Immature natural killer cell (primary cell): ENCODE measurements around the gene TMEM242. TPM values are rescaled to one million over a fixed set of nuclear protein-coding genes. Genes with fewer than 3 reads are reported as not detected.

Experiments used
- DNase-seq, 3 donors: peaks; one replicate each; pipeline ENCODE4 v3.0.0; 2022; ENCODE audit warnings: mixed read lengths in 1 of 3
- H3K27ac Mint-ChIP-seq, 6 donors: one replicate each; pipeline ENCODE4 v1.8.0; 2020; ENCODE audit warnings: mixed read lengths in 6 of 6, mild to moderate bottlenecking in 5 of 6, inconsistent platforms in 4 of 6, moderate library complexity in 3 of 6
- H3K27me3 Mint-ChIP-seq, 3 donors: one replicate each; pipeline ENCODE4 v1.8.0; 2020 to 2021; ENCODE audit warnings: low read depth in 3 of 3, mild to moderate bottlenecking in 3 of 3, mixed read lengths in 3 of 3, moderate library complexity in 3 of 3, inconsistent platforms in 1 of 3
- H3K36me3 Mint-ChIP-seq, 3 donors: one replicate each; pipeline ENCODE4 v1.8.0; 2020; ENCODE audit warnings: mixed read lengths in 3 of 3, inconsistent platforms in 2 of 3, mild to moderate bottlenecking in 2 of 3
- H3K4me1 Mint-ChIP-seq, 2 donors: one replicate each; pipeline ENCODE4 v1.8.0; 2020; ENCODE audit warnings: inconsistent platforms in 2 of 2, mild to moderate bottlenecking in 2 of 2, mixed read lengths in 2 of 2, moderate library complexity in 1 of 2
- H3K4me3 Mint-ChIP-seq, 5 donors: one replicate each; pipeline ENCODE4 v1.8.0; 2020; ENCODE audit warnings: mild to moderate bottlenecking in 5 of 5, mixed read lengths in 5 of 5, inconsistent platforms in 3 of 5, moderate library complexity in 3 of 5
- H3K9me3 Mint-ChIP-seq, 6 donors: one replicate each; pipeline ENCODE4 v1.8.0; 2020; ENCODE audit warnings: mild to moderate bottlenecking in 6 of 6, mixed read lengths in 6 of 6, inconsistent platforms in 4 of 6, moderate library complexity in 3 of 6
- polyA plus RNA-seq, 3 donors: library from polyadenylated mRNA; unstranded; fragments of 300-500 nt; fragmentation: Illumina TruSeq; gene quantifications; one replicate each; pipeline ENCODE4 v1.2.3, GENCODE V29; 2021

Gene TMEM242
- polyA plus RNA-seq, 3 donors from 2014 or later = 13.7 to 17.4 (median 15.9) TPM

DNA sequence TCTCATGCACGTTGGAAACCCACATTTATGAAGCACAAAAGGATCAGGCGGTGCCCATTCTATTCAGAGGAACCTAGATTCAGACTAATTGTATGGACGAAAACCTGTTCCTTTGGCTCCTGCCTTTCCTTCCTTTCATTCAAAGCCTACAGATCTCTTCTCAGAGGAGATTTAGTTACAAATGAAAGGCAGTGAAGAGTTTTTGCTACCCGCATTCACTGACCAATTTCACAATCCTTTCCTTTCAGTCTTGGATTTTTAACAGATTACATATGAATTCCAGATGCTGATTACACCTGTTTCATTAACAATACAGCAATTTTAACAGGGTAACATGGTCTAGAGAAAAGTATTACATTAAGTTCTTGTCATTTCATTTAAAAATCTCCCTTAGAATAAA, 32.0 kb downstream of the TMEM242 start:
- Mint-ChIP-seq H3K9me3 (no peaks in the 10 kb centered on the region), H3K27me3 (no peaks in the 10 kb centered on the region), H3K36me3 (peaks cover 13 to 24% (median 16%) of the 10 kb centered on the region in 3 donors), H3K27ac (no peak overlapping the region), H3K4me1 (peaks cover 8 to 15% of the 10 kb centered on the region in 2 donors), H3K4me3 (no peak overlapping the region)
- no peak for DNase-seq

DNA sequence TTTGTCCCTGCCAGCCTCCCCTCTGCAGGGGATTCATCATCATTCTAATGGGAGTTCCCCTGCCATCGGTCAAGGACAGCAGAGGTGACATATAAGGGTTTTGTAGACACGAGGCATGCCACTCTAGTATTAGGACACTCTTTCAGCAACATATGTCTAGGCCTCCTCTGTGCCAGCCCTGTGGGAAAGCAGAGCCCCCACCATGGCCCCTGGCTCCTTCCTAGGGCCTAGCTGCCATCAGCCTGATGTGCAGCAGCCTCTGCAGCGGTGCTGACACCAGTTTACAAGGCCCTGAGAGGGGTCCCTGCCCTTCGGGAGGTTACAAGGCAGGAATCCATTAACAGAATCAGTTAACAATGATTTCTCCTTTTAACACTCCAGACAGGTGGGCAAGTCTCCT, 32.5 kb downstream of the TMEM242 start:
- Mint-ChIP-seq H3K36me3 (peaks cover 13 to 24% (median 16%) of the 10 kb centered on the region in 3 donors), H3K9me3 (no peaks in the 10 kb centered on the region), H3K27me3 (no peaks in the 10 kb centered on the region), H3K27ac (peak overlapping the region in 1 of 6 donors; percentile 68), H3K4me3 (no peak overlapping the region), H3K4me1 (peaks cover 8 to 15% of the 10 kb centered on the region in 2 donors)
- DNase-seq = no peak

DNA sequence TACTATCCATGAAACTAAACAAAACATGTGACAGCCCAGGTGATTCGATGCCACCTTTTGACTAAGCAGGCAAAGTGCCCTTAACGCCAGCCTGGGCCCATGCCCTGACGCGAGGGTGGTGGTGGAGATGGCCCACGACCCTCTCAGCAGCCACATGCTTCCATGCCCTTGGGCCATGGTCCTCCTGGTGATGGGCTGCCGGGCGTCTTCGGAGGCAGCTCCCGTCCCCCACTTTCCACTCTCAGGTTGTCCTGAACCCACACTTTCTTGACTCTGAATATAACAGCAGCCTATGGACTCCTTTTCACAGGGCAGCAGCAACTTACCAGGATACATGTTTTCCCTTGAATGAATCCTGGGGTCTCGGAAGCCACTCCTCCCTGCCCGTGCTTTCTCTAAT, 33.6 kb downstream of the TMEM242 start:
- H3K4me3 Mint-ChIP-seq = no peak overlapping the region
- no peak for DNase-seq
- H3K27ac Mint-ChIP-seq = peak overlapping the region in 1 of 6 donors; percentile 34
- no peaks in the 10 kb centered on the region for H3K9me3 Mint-ChIP-seq
- H3K36me3 Mint-ChIP-seq = peaks cover 13 to 24% (median 16%) of the 10 kb centered on the region in 3 donors
- no peaks in the 10 kb centered on the region for H3K27me3 Mint-ChIP-seq
- peaks cover 8 to 15% of the 10 kb centered on the region in 2 donors for H3K4me1 Mint-ChIP-seq

DNA sequence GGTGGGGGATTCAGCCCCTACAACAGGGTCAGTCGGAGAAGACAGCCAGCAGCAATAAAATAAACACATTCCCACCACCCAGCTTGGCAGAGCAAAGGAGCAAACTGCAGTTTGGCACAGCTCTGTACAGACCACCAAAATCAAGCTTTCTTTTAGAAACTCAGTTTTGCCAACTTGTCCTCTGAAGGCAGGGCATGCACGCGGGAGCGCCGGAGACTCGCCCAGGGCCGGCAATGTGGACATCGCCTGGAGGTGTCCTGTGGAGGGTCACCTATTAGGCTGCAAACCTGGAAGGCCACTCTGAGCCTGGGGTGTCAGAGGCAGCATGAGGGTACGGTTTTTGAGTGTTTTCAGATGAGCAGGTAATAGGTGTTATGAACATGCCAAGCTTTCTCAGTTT, 34.7 kb downstream of the TMEM242 start:
- Mint-ChIP-seq H3K4me3 (no peak overlapping the region), H3K27ac (no peak overlapping the region), H3K4me1 (peaks cover 8 to 15% of the 10 kb centered on the region in 2 donors), H3K9me3 (no peaks in the 10 kb centered on the region), H3K36me3 (peaks cover 13 to 24% (median 16%) of the 10 kb centered on the region in 3 donors), H3K27me3 (peaks cover 0 to 2% (median 0%) of the 10 kb centered on the region in 3 donors)
- DNase-seq = no peak

DNA sequence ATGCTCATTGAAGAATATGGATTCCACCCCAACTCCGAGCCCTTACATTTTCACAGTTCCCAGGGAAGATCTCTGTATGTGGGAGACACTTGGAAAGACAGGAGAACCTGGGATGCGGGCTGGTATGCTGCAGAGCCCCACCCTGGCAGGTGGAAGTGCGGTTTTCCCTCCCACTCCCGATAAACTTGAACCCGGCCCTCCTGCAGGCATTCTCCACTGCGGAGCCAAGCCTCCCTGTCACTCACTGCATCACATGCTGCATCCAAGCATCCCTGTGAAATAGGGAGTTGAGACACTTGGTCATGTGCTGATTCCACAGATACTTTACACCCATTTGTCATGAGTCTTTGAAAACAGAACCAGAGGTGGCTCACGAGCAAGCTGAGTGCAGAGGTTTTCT, 35.4 kb downstream of the TMEM242 start:
- Mint-ChIP-seq H3K4me1 (peaks cover 8 to 15% of the 10 kb centered on the region in 2 donors), H3K9me3 (no peaks in the 10 kb centered on the region), H3K27me3 (peaks cover 0 to 2% (median 0%) of the 10 kb centered on the region in 3 donors), H3K27ac (peak overlapping the region in 1 of 6 donors; percentile 4), H3K4me3 (no peak overlapping the region), H3K36me3 (peaks cover 13 to 24% (median 16%) of the 10 kb centered on the region in 3 donors)
- no peak for DNase-seq

DNA sequence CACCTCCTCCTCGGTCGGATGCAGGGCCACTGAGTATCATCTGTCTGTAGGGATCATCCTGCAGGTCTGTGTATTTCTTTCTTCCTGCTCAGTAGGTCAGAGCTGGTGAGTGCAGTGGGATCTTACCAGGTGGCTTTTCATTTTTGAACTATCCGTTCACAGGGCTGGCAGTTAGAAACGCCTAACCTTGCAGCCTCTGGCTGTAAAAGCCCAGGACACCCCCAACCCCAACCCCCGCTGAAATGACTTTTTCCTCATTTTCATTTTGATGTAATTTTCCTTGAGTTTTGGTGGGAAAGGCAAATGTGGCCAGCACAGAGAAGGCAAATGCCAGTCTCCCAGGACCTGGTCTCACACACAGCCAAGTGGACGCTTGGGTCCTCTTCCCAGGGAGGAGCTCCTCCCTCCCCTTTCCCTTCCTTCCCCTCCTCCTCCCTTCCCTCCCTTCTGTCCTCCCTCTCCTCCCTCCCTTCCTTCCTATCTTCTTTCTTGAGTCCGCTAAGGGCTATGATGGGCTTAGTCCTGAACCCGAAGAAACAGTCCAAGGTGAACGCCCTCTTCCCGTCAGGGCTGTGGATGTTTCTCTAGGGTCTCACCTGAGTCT, 36.0 kb downstream of the TMEM242 start:
- Mint-ChIP-seq H3K36me3 (peaks cover 13 to 21% (median 16%) of the 10 kb centered on the region in 3 donors), H3K4me3 (no peak overlapping the region), H3K27ac (peak overlapping the region in 1 of 6 donors; percentile 4), H3K27me3 (peaks cover 0 to 2% (median 0%) of the 10 kb centered on the region in 3 donors), H3K4me1 (peaks cover 4 to 9% of the 10 kb centered on the region in 2 donors), H3K9me3 (no peaks in the 10 kb centered on the region)
- no peak for DNase-seq

DNA sequence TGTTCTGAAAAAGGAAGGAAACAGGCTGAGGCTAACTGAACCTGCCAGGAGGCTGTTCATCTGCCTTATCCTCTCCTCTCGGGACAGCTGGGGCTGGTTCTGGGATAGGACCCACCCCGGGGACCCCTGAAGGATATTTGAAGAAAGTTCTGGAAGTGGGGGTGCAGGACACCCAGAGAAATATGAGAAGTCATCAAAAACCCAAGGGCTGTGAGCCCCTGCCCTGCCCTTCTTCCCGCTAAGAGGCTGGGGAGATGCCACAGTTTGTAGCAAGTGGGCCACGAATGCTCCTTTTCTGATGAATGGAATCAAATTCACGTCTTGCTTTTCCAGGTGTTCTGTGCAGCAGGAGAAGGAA, 37.9 kb downstream of the TMEM242 start:
- Mint-ChIP-seq H3K9me3 (no peaks in the 10 kb centered on the region), H3K27ac (peak overlapping the region in 1 of 6 donors; percentile 23), H3K4me3 (no peak overlapping the region)

DNA sequence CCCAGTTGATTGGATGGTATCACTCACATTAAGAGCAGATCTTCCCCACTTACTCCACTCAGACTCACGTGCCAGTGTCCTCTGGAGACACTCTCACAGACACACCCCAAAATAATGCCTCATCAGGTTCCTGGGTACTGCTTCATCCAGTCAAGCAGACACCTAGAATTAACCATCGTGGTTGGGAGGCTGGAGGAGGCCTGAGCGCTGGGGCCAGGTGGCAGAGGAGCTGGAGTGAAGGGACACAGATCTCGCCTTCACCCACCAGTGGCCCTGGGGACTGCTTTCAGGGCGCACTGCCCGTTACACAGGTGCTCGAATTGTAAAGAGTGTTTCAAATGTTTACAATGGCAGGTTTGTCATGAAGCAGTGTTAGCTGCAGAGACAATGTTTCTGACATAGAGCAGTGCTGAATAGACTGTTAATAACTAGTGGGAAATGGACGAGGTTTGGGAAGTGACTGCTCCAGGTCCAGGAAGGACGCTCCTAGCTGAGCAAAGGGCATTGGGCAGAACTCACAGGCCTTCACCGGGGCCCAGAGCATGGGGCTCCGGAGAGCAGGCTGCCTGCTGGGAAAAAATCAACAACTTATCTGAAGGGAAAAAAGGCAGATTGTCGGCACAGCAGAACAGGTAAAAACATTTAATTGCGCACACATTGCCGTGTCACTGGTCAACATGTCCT, 38.4 kb downstream of the TMEM242 start:
- Mint-ChIP-seq H3K27me3 (peaks cover 0 to 4% (median 0%) of the 10 kb centered on the region in 3 donors), H3K9me3 (no peaks in the 10 kb centered on the region), H3K27ac (no peak overlapping the region), H3K36me3 (peaks cover 4 to 12% (median 7%) of the 10 kb centered on the region in 3 donors), H3K4me3 (no peak overlapping the region), H3K4me1 (no peaks in the 10 kb centered on the region)
- DNase-seq = no peak

More for the DNA sequence above, 37.9 kb downstream of the TMEM242 start:
- no peak for DNase-seq
- Mint-ChIP-seq H3K4me1 (no peaks in the 10 kb centered on the region), H3K27me3 (peaks cover 0 to 4% (median 0%) of the 10 kb centered on the region in 3 donors), H3K36me3 (peaks cover 6 to 12% (median 12%) of the 10 kb centered on the region in 3 donors)

DNA sequence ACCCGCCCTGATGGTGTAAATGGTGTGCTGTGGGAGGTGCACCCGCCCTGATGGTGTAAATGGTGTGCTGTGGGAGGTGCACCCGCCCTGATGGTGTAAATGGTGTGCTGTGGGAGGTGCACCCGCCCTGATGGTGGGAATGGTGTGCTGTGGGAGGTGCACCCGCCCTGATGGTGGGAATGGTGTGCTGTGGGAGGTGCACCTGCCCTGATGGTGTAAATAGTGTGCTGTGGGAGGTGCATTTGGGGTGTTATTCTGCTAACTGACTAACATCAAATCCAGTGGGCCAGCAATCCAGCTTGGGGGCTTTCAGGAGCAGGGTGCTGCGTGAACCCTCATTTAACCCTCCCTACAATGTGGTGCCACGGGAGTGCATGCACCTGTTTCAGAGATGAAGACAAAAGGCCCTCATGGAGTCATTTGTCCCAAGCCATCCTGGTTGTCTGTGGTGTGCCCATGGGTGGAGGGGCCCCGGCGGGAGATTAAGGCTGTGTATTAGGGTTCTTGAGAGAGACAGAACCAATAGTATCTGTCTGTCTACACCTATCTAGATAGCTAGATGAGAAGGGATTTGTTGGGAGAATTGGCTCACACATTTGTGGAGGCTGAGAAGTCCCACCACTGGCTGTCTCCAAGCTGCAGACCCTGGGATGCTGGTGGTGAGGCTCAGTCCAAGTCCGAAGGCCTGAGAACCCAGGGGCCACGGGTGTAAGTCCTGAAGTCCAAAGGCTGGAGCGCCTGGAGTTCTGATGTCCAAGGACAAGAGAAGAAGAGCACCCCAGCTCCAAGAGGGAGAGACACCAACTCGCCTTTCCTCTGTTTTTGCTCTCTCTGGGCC, 39.2 kb downstream of the TMEM242 start:
- no peaks in the 10 kb centered on the region for H3K9me3 Mint-ChIP-seq
- H3K36me3 Mint-ChIP-seq = peaks cover 3 to 7% (median 4%) of the 10 kb centered on the region in 3 donors
- no peak for DNase-seq
- no peak overlapping the region for H3K4me3 Mint-ChIP-seq
- no peak overlapping the region for H3K27ac Mint-ChIP-seq
- no peaks in the 10 kb centered on the region for H3K4me1 Mint-ChIP-seq
- H3K27me3 Mint-ChIP-seq = peaks cover 0 to 4% (median 0%) of the 10 kb centered on the region in 3 donors

DNA sequence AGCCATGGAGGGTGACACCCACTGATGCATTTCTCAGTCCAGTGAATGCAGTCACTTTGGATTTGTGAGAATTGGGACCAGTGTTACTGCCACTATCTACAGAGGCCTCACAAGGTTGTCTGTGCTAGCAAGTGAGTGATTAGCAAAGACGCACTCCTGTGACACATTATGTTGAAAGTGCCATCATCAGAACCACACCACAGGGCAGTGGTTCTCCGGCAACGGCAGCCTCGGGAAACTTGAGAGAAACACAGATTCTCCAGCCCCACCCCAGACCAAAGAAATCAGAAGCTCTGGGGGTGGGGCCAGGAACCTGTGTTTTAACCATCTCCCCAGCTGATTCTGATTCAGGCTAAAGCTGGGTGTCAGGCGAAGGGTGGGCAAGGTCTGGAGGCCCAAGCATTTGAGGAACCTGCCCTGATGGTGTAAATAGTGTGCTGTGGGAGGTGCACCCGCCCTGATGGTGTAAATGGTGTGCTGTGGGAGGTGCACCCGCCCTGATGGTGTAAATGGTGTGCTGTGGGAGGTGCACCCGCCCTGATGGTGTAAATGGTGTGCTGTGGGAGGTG, 39.9 kb downstream of the TMEM242 start:
- H3K36me3 Mint-ChIP-seq = peaks cover 2 to 3% (median 2%) of the 10 kb centered on the region in 3 donors
- no peak overlapping the region for H3K4me3 Mint-ChIP-seq
- no peaks in the 10 kb centered on the region for H3K9me3 Mint-ChIP-seq
- DNase-seq = no peak
- no peak overlapping the region for H3K27ac Mint-ChIP-seq
- no peaks in the 10 kb centered on the region for H3K4me1 Mint-ChIP-seq
- H3K27me3 Mint-ChIP-seq = peaks cover 0 to 4% (median 0%) of the 10 kb centered on the region in 3 donors

DNA sequence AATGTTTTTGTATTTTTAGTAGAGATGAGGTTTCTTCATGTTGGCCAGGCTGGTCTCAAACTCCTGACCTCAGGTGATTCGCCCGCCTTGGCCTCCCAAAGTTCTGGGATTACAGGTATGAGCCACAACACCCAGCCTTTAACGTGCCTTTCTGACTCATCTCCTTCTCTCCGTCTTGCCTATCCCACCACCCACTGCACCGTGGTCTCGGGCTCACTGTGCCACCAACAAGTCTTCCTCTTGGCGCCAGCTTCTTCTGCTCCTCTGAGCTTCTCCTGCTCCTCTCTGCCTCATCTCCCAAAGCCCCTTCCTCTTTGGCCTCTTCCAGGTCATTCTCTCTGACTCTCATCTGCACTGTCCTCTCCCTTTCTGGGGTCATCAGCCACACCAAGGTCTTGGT, 41.0 kb downstream of the TMEM242 start:
- no peak overlapping the region for H3K4me3 Mint-ChIP-seq
- no peaks in the 10 kb centered on the region for H3K4me1 Mint-ChIP-seq
- no peak for DNase-seq
- no peaks in the 10 kb centered on the region for H3K36me3 Mint-ChIP-seq
- H3K27ac Mint-ChIP-seq = no peak overlapping the region
- no peaks in the 10 kb centered on the region for H3K9me3 Mint-ChIP-seq
- peaks cover 0 to 4% (median 1%) of the 10 kb centered on the region in 3 donors for H3K27me3 Mint-ChIP-seq

DNA sequence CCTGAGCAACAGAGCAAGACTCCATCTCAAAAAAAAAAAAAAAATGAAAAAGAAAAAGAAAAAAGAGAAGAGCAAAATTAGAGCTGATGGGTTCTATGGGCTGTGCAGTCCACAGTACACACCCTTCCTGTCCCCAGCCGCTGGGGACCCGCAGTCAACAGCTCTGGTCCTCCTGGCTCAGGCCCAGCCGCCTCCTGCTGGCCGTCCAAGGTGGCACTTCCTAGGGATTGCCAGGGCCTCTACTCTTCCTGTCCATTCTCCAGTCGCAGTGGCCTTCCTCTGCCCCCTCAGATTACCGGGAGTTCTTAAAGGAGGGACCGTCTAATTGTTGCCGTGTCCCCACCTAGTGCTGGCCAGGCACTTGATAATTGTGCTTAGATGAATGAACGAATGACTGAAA, 41.7 kb downstream of the TMEM242 start:
- DNase-seq = no peak
- Mint-ChIP-seq H3K36me3 (no peaks in the 10 kb centered on the region), H3K4me1 (no peaks in the 10 kb centered on the region), H3K27me3 (peaks cover 0 to 4% (median 3%) of the 10 kb centered on the region in 3 donors), H3K27ac (no peak overlapping the region), H3K4me3 (no peak overlapping the region), H3K9me3 (no peaks in the 10 kb centered on the region)

DNA sequence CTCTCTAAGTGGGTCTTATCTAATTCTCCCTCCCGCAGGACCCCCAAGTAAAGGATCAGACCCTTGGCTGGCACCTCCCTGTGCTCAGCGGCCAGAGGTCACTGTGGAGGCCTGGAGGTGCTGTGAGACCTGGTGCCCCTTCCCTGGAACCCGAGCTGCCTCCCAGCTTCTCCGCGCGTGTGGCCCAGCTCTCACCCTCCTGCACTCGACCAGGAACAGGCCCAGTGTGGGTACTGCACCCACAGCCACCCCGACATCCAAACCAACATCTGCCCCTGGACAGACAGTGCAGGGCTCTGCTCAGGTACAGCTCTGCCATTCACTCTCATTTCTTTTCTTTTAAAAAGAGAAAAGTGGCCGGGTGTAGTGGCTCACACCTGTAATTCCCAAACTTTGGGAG, 42.4 kb downstream of the TMEM242 start:
- no peak overlapping the region for H3K4me3 Mint-ChIP-seq

More for the DNA sequence above, 42.4 kb downstream of the TMEM242 start:
- no peak for DNase-seq
- Mint-ChIP-seq H3K9me3 (no peaks in the 10 kb centered on the region), H3K27ac (no peak overlapping the region), H3K4me1 (no peaks in the 10 kb centered on the region), H3K36me3 (no peaks in the 10 kb centered on the region), H3K27me3 (peaks cover 0 to 4% (median 3%) of the 10 kb centered on the region in 3 donors)
